Measurements from ENCODE around the gene UNCX.

DNA sequence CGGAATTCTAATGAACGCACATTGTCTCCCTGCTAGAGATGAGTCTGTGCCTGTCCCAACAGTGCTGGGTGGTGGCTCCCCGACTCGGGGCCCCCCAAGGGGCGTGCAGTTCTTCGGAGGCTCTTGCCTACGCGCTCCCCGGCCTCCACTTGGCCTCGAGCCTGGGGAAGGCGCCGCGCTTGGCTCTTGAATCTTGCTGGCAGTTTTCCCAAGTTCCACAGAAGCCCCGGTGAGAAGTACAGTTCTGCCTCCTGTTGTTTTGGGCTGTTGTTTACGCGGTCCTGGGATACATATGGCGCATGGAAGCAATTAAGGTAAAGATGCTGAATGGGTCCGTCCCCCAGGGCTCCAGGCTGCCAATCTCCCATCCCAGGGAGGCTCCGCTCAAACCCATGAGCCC is 32.6 kb upstream of the UNCX start:
- TF ChIP-seq CTCF (IDR thresholded peaks at IDR 0.05) (no peak), POLR2A (IDR thresholded peaks at IDR 0.05) (no peak)

Data from heart left ventricle (tissue), 13 donors.